ENCODE results near the gene TRAM2. TPM values are rescaled to one million over a fixed set of nuclear protein-coding genes. Genes with fewer than 3 reads are reported as not detected.

TRAM2 gene
- total RNA-seq, 1 experiment from 2014 or later, result 21.2 TPM

- no peaks in the 10 kb centered on the region for H3K79me1 ChIP-seq (ENCODE audit: insufficient read depth, low read depth, low read length, poor library complexity, severe bottlenecking)
- H2AK5ac ChIP-seq (ENCODE audit: insufficient read length, low read length), result no peak overlapping the region
- no peak overlapping the region for H3K56ac ChIP-seq (ENCODE audit: insufficient read length, low read depth, low read length)
- H3K23me2 ChIP-seq (ENCODE audit: insufficient read length, low read depth, low read length, poor library complexity, severe bottlenecking), result no peaks in the 10 kb centered on the region
- no peak overlapping the region for H3K27ac ChIP-seq (ENCODE audit: insufficient read length, low read depth, low read length)
- no peak overlapping the region for H3K4me3 Mint-ChIP-seq
- no peak overlapping the region for H4K91ac ChIP-seq (ENCODE audit: insufficient read length, low read depth, low read length)
- H3K27me3 ChIP-seq (ENCODE audit: insufficient read depth, low read length), result no peaks in the 10 kb centered on the region
- no peak overlapping the region for H4K5ac ChIP-seq (ENCODE audit: insufficient read length, low read depth, low read length)
- peaks cover 2% of the 10 kb centered on the region; the same call in 1 of the 2 replicates for H3K79me2 ChIP-seq (ENCODE audit: insufficient read depth, low read length)
- no peak overlapping the region for H3T11ph ChIP-seq (ENCODE audit: low read length)
- H2BK5ac ChIP-seq (ENCODE audit: insufficient read length, low read length), result no peak overlapping the region
- no peak overlapping the region for H3K4ac ChIP-seq (ENCODE audit: low read depth, low read length)
- H3K9me3 Mint-ChIP-seq, result no peaks in the 10 kb centered on the region
- H2BK12ac ChIP-seq (ENCODE audit: insufficient read length, low read depth, low read length), result no peak overlapping the region
- H4K20me1 ChIP-seq (ENCODE audit: control insufficient read depth, insufficient read depth, insufficient read length), result no peaks in the 10 kb centered on the region
- H3K27me3 Mint-ChIP-seq (ENCODE audit: low read depth), result no peaks in the 10 kb centered on the region
- H3K4me2 ChIP-seq (ENCODE audit: insufficient read depth, insufficient read length, low read length), result no peak overlapping the region
- no peak overlapping the region for H2BK120ac ChIP-seq (ENCODE audit: low read depth, low read length, poor library complexity, severe bottlenecking)
- H3K4me1 ChIP-seq (ENCODE audit: insufficient read depth, low read length), result peaks cover 4% of the 10 kb centered on the region; the same call in 1 of the 2 replicates
- no peak overlapping the region for H2BK15ac ChIP-seq (ENCODE audit: low read depth, low read length)
- H3K9me3 ChIP-seq (ENCODE audit: control insufficient read depth, low read depth, low read length), result no peaks in the 10 kb centered on the region
- no peak overlapping the region for H3K23ac ChIP-seq (ENCODE audit: insufficient read length, low read depth, low read length)
- WGBS (ENCODE audit: extremely low coverage, insufficient read length, low lambda C conversion rate), result no CpG with 5 or more reads among the region's 6 CpGs
- TF ChIP-seq CTCF (conservative IDR thresholded peaks at IDR 0.05), result no peak
- no peak overlapping the region for H2BK20ac ChIP-seq (ENCODE audit: low read depth, low read length, poor library complexity, severe bottlenecking)
- no peak overlapping the region for H3K9ac ChIP-seq (ENCODE audit: extremely low read depth, insufficient read length, low read length)
- no peak for DNase-seq
- H3K14ac ChIP-seq (ENCODE audit: insufficient read depth, low read length), result no peak overlapping the region
- peaks cover 27 to 34% of the 10 kb centered on the region in 2 experiments for H3K4me1 Mint-ChIP-seq
- no peak overlapping the region for H2AFZ ChIP-seq (ENCODE audit: low read length)
- H3K36me3 Mint-ChIP-seq (ENCODE audit: insufficient read depth in 1 of 3, low read depth in 3 of 3), result no peaks in the 10 kb centered on the region
- H3K18ac ChIP-seq (ENCODE audit: insufficient read length, low read depth, low read length), result no peak overlapping the region
- H4K8ac ChIP-seq (replicated peaks; ENCODE audit: insufficient read length, low read depth, low read length), result no peak overlapping the region
- H3K27ac Mint-ChIP-seq, result peak overlapping the region; percentile 39 to 82 (median 45); a peak in 4 of 7 replicates
Measured at GRCh38 chr6:52558266-52559000, 18.4 kb downstream of the TRAM2 start.

All from H9 (cell line).